Nephron progenitor cell (in vitro differentiated cells): Measurements from ENCODE around the gene PEX14.

Source experiments
- DNase-seq: peaks from one replicate; pipeline ENCODE4 v3.0.0; 2021
- H3K27ac Mint-ChIP-seq: 2 replicates; pipeline ENCODE4 v1.8.0; 2021; ENCODE audit warnings: mild to moderate bottlenecking, moderate library complexity, mixed read lengths
- H3K27me3 Mint-ChIP-seq: 2 replicates; pipeline ENCODE4 v1.8.0; 2021; ENCODE audit warnings: mild to moderate bottlenecking, low read depth, mixed read lengths; ENCODE audit not compliant: poor library complexity
- H3K36me3 Mint-ChIP-seq: 2 replicates; pipeline ENCODE4 v1.8.0; 2021; ENCODE audit warnings: low read depth, mixed read lengths
- H3K4me1 Mint-ChIP-seq: 2 replicates; pipeline ENCODE4 v1.8.0; 2021; ENCODE audit warnings: mixed read lengths
- H3K4me3 Mint-ChIP-seq: 2 replicates; pipeline ENCODE4 v1.8.0; 2021; ENCODE audit warnings: mild to moderate bottlenecking, moderate library complexity, mixed read lengths
- H3K9me3 Mint-ChIP-seq: 2 replicates; pipeline ENCODE4 v1.8.0; 2021; ENCODE audit warnings: mild to moderate bottlenecking, moderate library complexity, mixed read lengths
- TF ChIP-seq, protein P1 (sequence below): fragments of 200-600 bp; sonication (generic); IDR thresholded peaks from 2 replicates; pipeline ENCODE4 v1.5.0; 2021; ENCODE audit warnings: antibody characterized with exemption

PEX14 gene

DNA sequence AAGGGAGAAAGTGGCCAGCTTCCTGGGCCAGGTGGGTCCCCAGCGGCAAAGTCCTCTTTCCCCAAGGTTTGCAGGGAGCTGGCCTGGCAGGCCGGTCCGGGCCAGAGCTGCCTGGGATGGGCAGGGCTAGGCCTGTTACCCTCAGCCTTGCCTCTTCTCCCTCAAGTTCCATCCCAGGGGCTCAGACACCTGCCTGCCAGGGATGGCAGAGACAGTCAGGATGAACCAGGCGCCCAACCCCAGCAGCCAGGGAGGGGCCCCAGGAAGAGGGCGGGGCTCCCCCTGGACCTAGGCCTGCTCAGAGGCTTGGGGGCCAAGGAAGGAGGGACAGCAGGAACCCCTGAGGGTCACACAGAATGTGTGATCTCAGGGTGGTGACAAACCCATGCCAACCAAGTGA is 201.1 kb downstream of the PEX14 start:
- TF ChIP-seq, protein P1, sequence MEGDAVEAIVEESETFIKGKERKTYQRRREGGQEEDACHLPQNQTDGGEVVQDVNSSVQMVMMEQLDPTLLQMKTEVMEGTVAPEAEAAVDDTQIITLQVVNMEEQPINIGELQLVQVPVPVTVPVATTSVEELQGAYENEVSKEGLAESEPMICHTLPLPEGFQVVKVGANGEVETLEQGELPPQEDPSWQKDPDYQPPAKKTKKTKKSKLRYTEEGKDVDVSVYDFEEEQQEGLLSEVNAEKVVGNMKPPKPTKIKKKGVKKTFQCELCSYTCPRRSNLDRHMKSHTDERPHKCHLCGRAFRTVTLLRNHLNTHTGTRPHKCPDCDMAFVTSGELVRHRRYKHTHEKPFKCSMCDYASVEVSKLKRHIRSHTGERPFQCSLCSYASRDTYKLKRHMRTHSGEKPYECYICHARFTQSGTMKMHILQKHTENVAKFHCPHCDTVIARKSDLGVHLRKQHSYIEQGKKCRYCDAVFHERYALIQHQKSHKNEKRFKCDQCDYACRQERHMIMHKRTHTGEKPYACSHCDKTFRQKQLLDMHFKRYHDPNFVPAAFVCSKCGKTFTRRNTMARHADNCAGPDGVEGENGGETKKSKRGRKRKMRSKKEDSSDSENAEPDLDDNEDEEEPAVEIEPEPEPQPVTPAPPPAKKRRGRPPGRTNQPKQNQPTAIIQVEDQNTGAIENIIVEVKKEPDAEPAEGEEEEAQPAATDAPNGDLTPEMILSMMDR: no peak
- Mint-ChIP-seq H3K27ac (no peak overlapping the region), H3K4me3 (no peak overlapping the region), H3K4me1 (peaks cover 91% of the 10 kb centered on the region), H3K36me3 (no peaks in the 10 kb centered on the region), H3K27me3 (peaks cover 15% of the 10 kb centered on the region), H3K9me3 (no peaks in the 10 kb centered on the region)
- DNase-seq: no peak

DNA sequence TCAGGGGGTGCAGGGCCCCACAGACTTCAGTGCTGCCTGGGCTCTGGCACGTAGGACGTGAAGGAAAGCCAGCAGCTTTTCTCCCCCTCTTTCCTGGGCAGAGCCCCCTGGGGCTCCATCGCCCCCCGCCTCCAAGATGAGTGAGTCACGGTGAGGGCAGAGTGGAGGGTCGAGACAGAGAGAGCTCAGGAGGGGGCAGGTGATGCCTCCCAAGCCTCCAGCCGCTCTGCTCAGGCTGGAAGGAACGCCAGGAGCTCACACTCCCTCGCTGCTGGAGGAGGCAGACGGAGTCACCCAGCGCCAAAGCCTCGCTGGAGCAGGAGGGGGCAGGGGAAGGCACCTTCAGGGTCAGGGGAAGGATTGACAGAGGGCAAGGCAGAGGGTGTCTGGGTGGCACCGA is 202.2 kb downstream of the PEX14 start:
- Mint-ChIP-seq H3K27me3 (peaks cover 15% of the 10 kb centered on the region), H3K9me3 (no peaks in the 10 kb centered on the region), H3K4me3 (no peak overlapping the region), H3K36me3 (no peaks in the 10 kb centered on the region), H3K4me1 (peaks cover 91% of the 10 kb centered on the region), H3K27ac (no peak overlapping the region)
- TF ChIP-seq, protein P1: no peak
- no peak for DNase-seq

DNA sequence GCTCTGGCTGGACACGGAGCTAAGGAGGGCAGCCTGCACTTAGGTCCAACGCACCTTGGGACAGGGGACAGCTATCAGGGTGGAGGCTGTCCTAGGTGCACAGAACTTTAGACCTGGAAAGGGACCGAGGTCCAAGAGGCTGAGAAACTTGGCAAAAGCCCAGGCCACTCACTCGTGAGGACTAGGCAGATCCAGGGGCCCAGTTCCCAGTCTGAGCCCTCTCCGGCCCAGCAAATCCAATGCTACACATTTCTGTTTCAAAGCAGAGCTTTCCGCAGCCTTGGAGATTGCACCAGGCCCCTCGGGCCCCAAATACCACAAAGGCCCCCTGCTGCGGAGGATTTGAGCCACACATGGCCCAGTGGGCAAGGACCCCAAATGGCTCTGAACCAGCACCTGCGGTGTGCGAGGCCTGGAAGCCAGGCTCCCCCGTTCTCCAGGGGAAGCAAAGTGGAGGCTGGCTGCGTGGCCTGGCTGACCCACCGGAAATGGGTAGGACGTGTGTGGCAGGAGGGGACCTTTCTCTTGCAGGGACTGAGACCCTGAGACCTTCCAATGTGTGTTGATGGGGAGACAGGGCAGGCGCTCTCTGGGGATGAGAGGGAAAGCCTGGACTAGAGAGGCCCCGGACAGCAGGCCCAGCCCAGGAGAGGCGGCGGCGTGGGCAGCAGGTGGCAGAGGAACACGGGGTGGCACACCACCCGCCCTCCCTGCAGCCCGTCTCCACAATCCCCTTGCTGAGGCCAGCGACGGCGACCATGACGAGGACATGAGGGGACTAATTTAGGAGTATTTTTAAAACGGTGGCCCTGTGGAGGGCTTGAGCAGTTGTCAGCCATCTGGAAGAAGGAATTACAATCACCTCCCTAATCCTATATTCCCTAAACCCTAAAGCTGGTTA is 203.0 kb downstream of the PEX14 start:
- Mint-ChIP-seq H3K4me1 (peaks cover 91% of the 10 kb centered on the region), H3K27me3 (peaks cover 15% of the 10 kb centered on the region), H3K36me3 (no peaks in the 10 kb centered on the region), H3K27ac (no peak overlapping the region), H3K4me3 (no peak overlapping the region), H3K9me3 (no peaks in the 10 kb centered on the region)
- TF ChIP-seq, protein P1: no peak
- DNase-seq: no peak

DNA sequence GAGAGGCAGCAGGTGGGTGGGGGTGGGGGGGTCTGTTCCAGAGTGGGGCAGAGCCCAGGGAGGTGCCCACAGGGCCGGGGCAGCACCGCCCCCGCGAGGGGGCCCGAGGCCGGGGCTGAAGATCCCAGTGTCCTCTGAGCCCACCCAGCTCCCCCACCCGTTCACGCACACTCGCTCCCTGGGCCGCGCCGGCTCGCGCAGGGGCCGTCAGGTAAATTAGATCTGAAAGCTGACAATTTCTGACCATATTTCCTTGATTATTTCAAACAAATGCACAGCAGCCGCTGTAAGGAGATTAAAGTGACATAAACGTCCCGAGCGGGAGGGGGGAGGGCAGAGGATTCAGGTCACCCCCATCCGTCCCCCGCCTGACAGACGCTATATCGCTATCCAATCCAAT is 203.7 kb downstream of the PEX14 start:
- Mint-ChIP-seq H3K4me3 (no peak overlapping the region), H3K27ac (no peak overlapping the region), H3K36me3 (no peaks in the 10 kb centered on the region), H3K27me3 (peaks cover 15% of the 10 kb centered on the region), H3K9me3 (no peaks in the 10 kb centered on the region), H3K4me1 (peaks cover 91% of the 10 kb centered on the region)
- TF ChIP-seq, protein P1: no peak
- no peak for DNase-seq

DNA sequence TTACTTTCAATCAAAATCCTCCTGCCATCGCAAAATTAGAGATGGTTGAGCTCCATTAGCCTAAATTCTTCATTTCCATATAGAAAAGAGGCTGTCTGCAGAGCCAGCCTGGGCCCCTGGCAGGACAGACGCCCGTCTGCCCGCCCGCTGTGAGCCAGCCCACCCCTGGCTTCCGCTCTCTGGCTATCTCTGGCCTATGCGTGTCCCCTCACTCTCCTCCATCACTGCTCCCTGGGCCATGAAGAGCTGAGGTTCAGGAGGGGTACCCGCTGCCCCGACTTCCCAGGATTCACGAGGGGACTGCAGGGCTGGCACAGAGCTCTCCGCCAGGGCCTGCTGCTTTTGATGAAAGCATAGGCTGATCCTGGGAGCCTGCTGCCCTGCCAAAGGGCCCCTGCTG is 204.1 kb downstream of the PEX14 start:
- H3K4me3 Mint-ChIP-seq: no peak overlapping the region
- no peak for DNase-seq
- H3K9me3 Mint-ChIP-seq: no peaks in the 10 kb centered on the region
- no peaks in the 10 kb centered on the region for H3K36me3 Mint-ChIP-seq
- H3K4me1 Mint-ChIP-seq: peaks cover 91% of the 10 kb centered on the region
- H3K27ac Mint-ChIP-seq: no peak overlapping the region
- TF ChIP-seq, protein P1: no peak
- H3K27me3 Mint-ChIP-seq: peaks cover 17% of the 10 kb centered on the region
